GM12878 (cell line): ENCODE measurements around the gene STK4. TPM values are rescaled to one million over a fixed set of nuclear protein-coding genes. Genes with fewer than 3 reads are reported as not detected.

Experiments used
- ATAC-seq: fragments of 200-7000 bp; cut with Tn5 transposase; 3 replicates; pipeline ENCODE4 v1.9.1; 2020; ENCODE audit warnings: mild to moderate bottlenecking, moderate library complexity
- BruUV-seq: library from RNA; stranded (reverse); fragments of 400-500 nt; replicated peaks from 2 replicates; lab custom pipeline; 2021; lab: Mats Ljungman, UMichigan
- CTCF ChIA-PET: fragments of 300-600 bp; sonication (Branson Sonifier 250); formaldehyde crosslinking; extraction: SDS; loops from one replicate; lab custom pipeline; 2021; ENCODE audit warnings: inconsistent platforms; lab: Yijun Ruan, JAX
- POLR2A ChIA-PET: fragments of 350-600 bp; formaldehyde crosslinking; extraction: SDS; loops from one replicate; lab custom pipeline; 2021; ENCODE audit warnings: inconsistent platforms; lab: Charles Lee
- RAD21 ChIA-PET: fragments of 300-600 bp; sonication (Branson Sonifier 250); formaldehyde crosslinking; loops from one replicate; lab custom pipeline; 2023; ENCODE audit warnings: antibody characterized with exemption; ENCODE audit not compliant: unreplicated experiment; lab: Charles Lee
- SMC1A ChIA-PET: fragments of 300-600 bp; sonication (Branson Sonifier 250); formaldehyde crosslinking; loops from one replicate; lab custom pipeline; 2023; ENCODE audit not compliant: unreplicated experiment, uncharacterized antibody; lab: Charles Lee
- DNase-seq: peaks from one replicate; pipeline ENCODE4 v3.0.0-alpha.2; 2011; ENCODE audit warnings: low read depth, low spot score
- FAIRE-seq: peaks from 3 replicates; lab custom pipeline; 2011; peaks lifted over from hg19 to GRCh38; lab: Jason Lieb, UNC
- H2AFZ ChIP-seq: 2 replicates; pipeline ENCODE4 v1.6.0; 2011; ENCODE audit warnings: low read depth, low read length, control low read depth; ENCODE audit not compliant: control insufficient read depth
- H3K27ac ChIP-seq: 2 replicates; pipeline ENCODE4 v1.5.1; 2011; ENCODE audit warnings: control low read depth; ENCODE audit not compliant: control insufficient read depth, insufficient read depth
- H3K27me3 ChIP-seq, 2 experiments: replicated peaks in 1 of 2; 2 replicates each; pipeline versions ENCODE4 v1.6.0 to v1.6.1; 2011; ENCODE audit warnings: low read length in 1 of 2; ENCODE audit not compliant: control insufficient read depth in 2 of 2, insufficient read depth in 2 of 2
- H3K36me3 ChIP-seq, 2 experiments: 2 replicates each; pipeline ENCODE4 v1.5.1; 2011; ENCODE audit warnings: low read length in 1 of 2; ENCODE audit not compliant: control insufficient read depth in 2 of 2, insufficient read depth in 2 of 2
- H3K4me1 ChIP-seq: 2 replicates; pipeline ENCODE4 v1.6.1; 2011; ENCODE audit warnings: mild to moderate bottlenecking, low read length, moderate library complexity, mixed read lengths; ENCODE audit not compliant: control insufficient read depth, insufficient read depth
- H3K4me2 ChIP-seq: 2 replicates; pipeline ENCODE4 v1.6.0; 2011; ENCODE audit warnings: control low read depth; ENCODE audit not compliant: control insufficient read depth, insufficient read depth
- H3K4me3 ChIP-seq: fragments of 200-600 bp; sonication (generic); 2 replicates; pipeline ENCODE4 v1.5.1; 2016
- H3K79me2 ChIP-seq: 2 replicates; pipeline ENCODE4 v1.6.0; 2011; ENCODE audit warnings: low read length; ENCODE audit not compliant: control insufficient read depth, insufficient read depth
- H3K9ac ChIP-seq: 2 replicates; pipeline ENCODE4 v1.8.0; 2011; ENCODE audit warnings: low read length, control low read depth, mixed read lengths; ENCODE audit not compliant: control insufficient read depth, insufficient read depth
- H3K9me3 ChIP-seq: replicated peaks from 3 replicates; pipeline ENCODE4 v1.5.1; 2011; ENCODE audit warnings: mild to moderate bottlenecking, low read length; ENCODE audit not compliant: control insufficient read depth, insufficient read depth
- H4K20me1 ChIP-seq: 2 replicates; pipeline ENCODE4 v1.6.0; 2011; ENCODE audit not compliant: control insufficient read depth, insufficient read depth
- BCL11A ChIP-seq: IDR thresholded peaks from 2 replicates; pipeline ENCODE4 v1.6.1; 2011; ENCODE audit warnings: low read depth, low read length
- FOXM1 ChIP-seq: IDR thresholded peaks from 2 replicates; pipeline ENCODE4 v1.6.1; 2012; ENCODE audit warnings: low read depth, mild to moderate bottlenecking, inconsistent platforms, low read length, moderate library complexity
- IRF3 ChIP-seq: fragments of 450-650 bp; IDR thresholded peaks from 2 replicates; pipeline ENCODE4 v1.6.1; 2014; ENCODE audit warnings: mild to moderate bottlenecking
- RB1 ChIP-seq: fragments of 450-650 bp; formaldehyde crosslinking; IDR thresholded peaks from 2 replicates; pipeline ENCODE4 v1.6.1; 2017; ENCODE audit warnings: mild to moderate bottlenecking, borderline replicate concordance
- SUPT20H ChIP-seq: IDR thresholded peaks from 2 replicates; pipeline ENCODE4 v1.6.1; 2011; ENCODE audit warnings: low read depth, mild to moderate bottlenecking, low read length, moderate library complexity, borderline replicate concordance; ENCODE audit not compliant: control insufficient read depth
- SUZ12 ChIP-seq: fragments of 200-600 bp; sonication (generic); IDR thresholded peaks from one replicate; pipeline ENCODE4 v1.6.1; 2018; ENCODE audit warnings: antibody characterized with exemption, mild to moderate bottlenecking; ENCODE audit not compliant: unreplicated experiment
- TBL1XR1 ChIP-seq: IDR thresholded peaks from 2 replicates; pipeline ENCODE4 v1.6.1; 2012; ENCODE audit warnings: low read depth, low read length, improper control_type of control experiment
- ZZZ3 ChIP-seq: IDR thresholded peaks from 2 replicates; pipeline ENCODE4 v1.6.1; 2011; ENCODE audit warnings: low read depth; ENCODE audit not compliant: control insufficient read depth, insufficient read length
- WGBS: methylation state at CpG from one replicate; pipeline ENCODE4 v1.1.6; 2016; ENCODE audit warnings: low lambda C conversion rate; ENCODE audit not compliant: insufficient replicate concordance, insufficient coverage; ENCODE audit errors: missing lambda C conversion rate; 5-methylcytosine and 5-hydroxymethylcytosine counted together
- in situ Hi-C: fragments of 300-500 bp; cut with MboI; formaldehyde crosslinking; loops from 9 replicates; pipeline ENCODE4 v1.14.3; 2018; ENCODE audit warnings: mixed read lengths
- intact Hi-C: fragments of 100-400 bp; cut with micrococcal nuclease; formaldehyde crosslinking; loops from one replicate; pipeline ENCODE4 v1.14.2; 2022; ENCODE audit not compliant: unreplicated experiment
- polyA plus RNA-seq, 11 experiments: library from polyadenylated mRNA; depleted of rRNA in 4 of 11; unstranded in 6 of 11; stranded (reverse) in 5 of 11; fragments of >200 nt; fragmentation: Nextera tagmentation in 4 of 11; fragmentation: Illumina TruSeq in 1 of 11; extraction: Ambion mirVana in 4 of 11; extraction: Trizol in 1 of 11; gene quantifications; 1 replicate in 1 of 11; 2 replicates in 10 of 11; pipeline versions ENCODE4 v1.2.1 to v1.2.3, GENCODE V29; 2011 to 2016; ENCODE audit warnings: inconsistent platforms in 2 of 11, missing spikeins in 2 of 11, low read depth in 1 of 11
- total RNA-seq, 4 experiments: library from RNA; depleted of rRNA in 3 of 4; stranded (reverse); fragments of >200 nt in 3 of 4; fragmentation: Illumina TruSeq in 1 of 4; extraction: Trizol in 1 of 4; gene quantifications; 2 replicates each; pipeline versions ENCODE4 v1.2.1 to v1.2.3, GENCODE V29; 2013 to 2021

The STK4 gene
- total and polyA plus RNA-seq, 10 of the 15 experiments (the other 5 are each of a cell fraction or from before 2014, with no cell fraction given) = 24.0 to 135 (median 89.7) TPM

- no peak for DNase-seq
- no peak overlapping the region for H3K9ac ChIP-seq
- no peak overlapping the region for H3K27ac ChIP-seq
- TF ChIP-seq RB1 (no peak), BCL11A (no peak), ZZZ3 (no peak), IRF3 (no peak), FOXM1 (no peak), TBL1XR1 (no peak), SUPT20H (no peak), SUZ12 (no peak)
- H3K27me3 ChIP-seq = no peaks in the 10 kb centered on the region; a peak in 2 of 4 replicates
- H3K9me3 ChIP-seq = no peaks in the 10 kb centered on the region
- BruUV-seq = no TSS peak
- no peaks in the 10 kb centered on the region for H3K36me3 ChIP-seq
- H2AFZ ChIP-seq = no peak overlapping the region
- no peaks in the 10 kb centered on the region for H3K4me1 ChIP-seq
- no peaks in the 10 kb centered on the region for H3K79me2 ChIP-seq
- H3K4me3 ChIP-seq = no peak overlapping the region
- SMC1A ChIA-PET = interaction anchor here (1.0 to 1.2 kb wide), 2 partner anchors 15 to 78 kb away, joined by 3 to 5 read pairs; no protein-coding TSS in a partner anchor
- no peak for ATAC-seq
- H4K20me1 ChIP-seq = no peaks in the 10 kb centered on the region
- CTCF ChIA-PET = interaction anchor here (0.9 to 1.7 kb wide), 4 partner anchors 10 to 25 kb away, joined by 3 read pairs; no protein-coding TSS in a partner anchor
- intact Hi-C loops (no loop called here), in situ Hi-C loops (no loop called here)
- H3K4me2 ChIP-seq = no peak overlapping the region
- FAIRE-seq = no peak
- WGBS = 73% methylated on average over 2 of the region's 2 CpGs
- POLR2A ChIA-PET = no interaction called here
- RAD21 ChIA-PET = no interaction called here
These were observed 155.1 kb downstream of the STK4 start for GRCh38 chr20:45121388-45121787.
